D721Med (cell line): Measurements from ENCODE around the gene NPIPB6.
A peak's percentile ranks its signal among the peaks of the same experiment; 100 is the strongest.

Experiments used
- DNase-seq: peaks from one replicate; pipeline ENCODE4 v3.0.0; 2011; ENCODE audit warnings: low spot score; ENCODE audit not compliant: insufficient read length
- FAIRE-seq: peaks from 2 replicates; lab custom pipeline; 2011; peaks lifted over from hg19 to GRCh38; lab: Jason Lieb, UNC
- TF ChIP-seq, protein P1 (sequence below): IDR thresholded peaks from 2 replicates; pipeline ENCODE4 v1.5.1; 2012; ENCODE audit warnings: mild to moderate bottlenecking, control low read depth; ENCODE audit not compliant: insufficient read depth; ENCODE audit errors: missing control alignments

NPIPB6 gene

GRCh38 chr16:28319476-28320022 lies 43.8 kb downstream of the NPIPB6 start:
- TF ChIP-seq, protein P1, sequence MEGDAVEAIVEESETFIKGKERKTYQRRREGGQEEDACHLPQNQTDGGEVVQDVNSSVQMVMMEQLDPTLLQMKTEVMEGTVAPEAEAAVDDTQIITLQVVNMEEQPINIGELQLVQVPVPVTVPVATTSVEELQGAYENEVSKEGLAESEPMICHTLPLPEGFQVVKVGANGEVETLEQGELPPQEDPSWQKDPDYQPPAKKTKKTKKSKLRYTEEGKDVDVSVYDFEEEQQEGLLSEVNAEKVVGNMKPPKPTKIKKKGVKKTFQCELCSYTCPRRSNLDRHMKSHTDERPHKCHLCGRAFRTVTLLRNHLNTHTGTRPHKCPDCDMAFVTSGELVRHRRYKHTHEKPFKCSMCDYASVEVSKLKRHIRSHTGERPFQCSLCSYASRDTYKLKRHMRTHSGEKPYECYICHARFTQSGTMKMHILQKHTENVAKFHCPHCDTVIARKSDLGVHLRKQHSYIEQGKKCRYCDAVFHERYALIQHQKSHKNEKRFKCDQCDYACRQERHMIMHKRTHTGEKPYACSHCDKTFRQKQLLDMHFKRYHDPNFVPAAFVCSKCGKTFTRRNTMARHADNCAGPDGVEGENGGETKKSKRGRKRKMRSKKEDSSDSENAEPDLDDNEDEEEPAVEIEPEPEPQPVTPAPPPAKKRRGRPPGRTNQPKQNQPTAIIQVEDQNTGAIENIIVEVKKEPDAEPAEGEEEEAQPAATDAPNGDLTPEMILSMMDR = no peak
- DNase-seq (no peak), FAIRE-seq (no peak)

DNA sequence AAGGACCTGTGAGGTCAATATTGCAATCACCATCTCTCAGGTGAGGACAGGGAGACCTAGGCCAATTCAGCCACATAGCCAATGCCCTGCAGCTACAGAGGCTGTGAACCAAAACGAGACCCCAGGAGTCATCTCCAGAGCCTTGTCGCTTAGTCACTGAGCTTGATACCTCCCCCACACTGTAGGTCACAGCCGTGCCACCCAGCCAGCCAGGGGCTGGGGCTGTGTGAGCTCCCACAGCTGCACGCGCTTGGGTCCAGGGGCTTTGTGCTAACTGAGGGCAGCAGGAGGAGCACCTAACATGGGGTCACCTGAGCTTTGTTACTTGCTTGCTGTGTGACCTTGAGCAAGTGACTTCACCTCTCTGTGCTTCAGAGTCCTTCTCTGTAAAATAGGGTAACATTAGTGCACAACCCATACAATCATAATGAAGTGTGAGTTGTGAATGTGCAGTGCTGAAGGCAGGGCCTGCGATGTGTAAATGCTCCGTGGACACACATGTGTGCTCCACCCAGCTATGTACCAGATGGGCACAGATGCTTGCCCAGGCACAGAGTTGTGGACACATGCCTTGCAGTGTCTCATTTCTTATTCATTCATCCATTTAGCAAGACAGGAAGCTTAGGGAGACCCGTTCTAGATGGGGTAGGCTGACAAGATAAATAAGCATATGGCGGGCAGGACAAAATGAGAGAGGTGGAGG lies 45.1 kb downstream of the NPIPB6 start:
- FAIRE-seq (no peak), DNase-seq (no peak)
- TF ChIP-seq, protein P1 = no peak

DNA sequence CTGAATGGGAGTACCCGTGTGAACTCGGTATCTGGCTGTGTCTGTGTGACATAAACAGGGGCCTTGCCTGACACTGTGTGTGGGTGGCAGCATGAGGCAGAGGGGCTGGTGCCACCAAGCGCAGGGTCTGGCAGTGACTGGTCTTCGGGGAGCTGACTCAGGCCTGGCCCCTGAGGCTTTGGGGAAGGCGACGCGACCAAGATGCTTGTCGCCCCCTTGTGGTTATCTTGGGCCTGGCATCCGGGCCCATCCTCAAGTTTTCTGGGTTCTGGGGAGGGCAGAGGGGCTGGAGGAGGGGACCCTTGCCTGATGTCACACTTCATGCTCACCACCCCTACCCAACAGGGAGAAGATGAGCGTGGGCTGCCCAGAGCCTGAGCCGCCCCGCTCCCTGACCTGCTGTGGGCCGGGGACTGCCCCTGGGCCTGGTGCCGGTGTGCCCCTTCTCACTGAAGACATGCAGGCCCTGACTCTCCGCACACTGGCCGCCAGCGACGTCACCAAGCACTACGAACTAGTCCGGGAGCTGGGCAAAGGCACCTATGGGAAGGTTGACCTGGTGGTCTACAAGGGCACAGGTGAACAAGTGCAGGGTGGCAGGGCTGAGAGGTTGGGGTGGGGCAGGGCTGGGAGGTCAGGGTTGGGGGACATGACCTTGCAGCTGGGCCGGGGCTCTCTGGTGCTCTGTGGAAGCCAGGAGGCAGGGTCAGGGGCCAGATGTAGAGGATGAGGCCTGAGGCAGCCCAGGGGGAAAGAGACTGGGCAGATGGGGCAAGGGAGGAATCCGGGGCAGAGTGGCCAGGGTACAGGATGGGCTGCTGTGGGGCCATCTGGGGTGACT lies 46.0 kb downstream of the NPIPB6 start:
- TF ChIP-seq, protein P1 = peak; percentile 74
- DNase-seq = peak; percentile 58
- no peak for FAIRE-seq

DNA sequence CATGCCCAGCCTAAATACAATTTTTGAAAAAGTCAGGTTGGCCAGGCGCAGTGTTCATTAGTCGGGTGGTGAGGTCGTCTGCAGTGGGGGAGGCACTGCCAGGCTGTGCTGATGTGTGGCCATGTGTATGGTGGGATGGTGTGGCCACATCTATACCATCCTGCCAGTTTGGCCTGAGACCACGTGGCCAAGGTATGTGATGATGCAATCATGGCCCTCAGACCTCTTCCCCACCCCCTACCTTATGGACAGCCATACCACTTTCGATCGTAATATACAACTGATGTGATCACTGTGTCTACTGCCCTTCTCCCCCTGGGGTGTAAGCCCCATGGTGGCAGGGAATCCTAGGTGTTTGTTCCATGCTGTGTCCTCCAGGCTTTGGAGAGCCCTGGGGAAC lies 47.3 kb downstream of the NPIPB6 start:
- TF ChIP-seq, protein P1 = no peak
- FAIRE-seq = no peak
- DNase-seq = no peak

DNA sequence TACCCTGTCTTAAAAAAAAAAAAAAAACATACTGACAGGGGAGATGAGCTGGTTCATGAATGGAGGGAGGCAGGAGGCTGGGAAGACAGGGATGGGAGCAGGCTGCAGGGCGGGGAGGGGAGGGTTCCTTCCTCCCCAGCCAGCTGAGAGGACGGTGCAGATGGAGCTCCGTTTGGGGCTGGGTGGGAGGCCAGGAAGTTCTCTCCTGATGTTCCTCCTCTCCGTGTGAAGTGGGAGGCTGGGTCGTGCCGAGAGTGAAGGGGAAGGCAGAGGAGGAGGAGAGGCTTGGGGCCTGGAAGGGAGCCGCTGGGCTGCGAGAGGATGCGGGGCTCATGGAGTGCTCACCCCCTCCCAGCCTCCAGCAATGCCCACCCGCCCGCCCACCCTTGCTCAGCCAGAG lies 49.7 kb downstream of the NPIPB6 start:
- DNase-seq (no peak), FAIRE-seq (no peak)
- TF ChIP-seq, protein P1 = no peak

DNA sequence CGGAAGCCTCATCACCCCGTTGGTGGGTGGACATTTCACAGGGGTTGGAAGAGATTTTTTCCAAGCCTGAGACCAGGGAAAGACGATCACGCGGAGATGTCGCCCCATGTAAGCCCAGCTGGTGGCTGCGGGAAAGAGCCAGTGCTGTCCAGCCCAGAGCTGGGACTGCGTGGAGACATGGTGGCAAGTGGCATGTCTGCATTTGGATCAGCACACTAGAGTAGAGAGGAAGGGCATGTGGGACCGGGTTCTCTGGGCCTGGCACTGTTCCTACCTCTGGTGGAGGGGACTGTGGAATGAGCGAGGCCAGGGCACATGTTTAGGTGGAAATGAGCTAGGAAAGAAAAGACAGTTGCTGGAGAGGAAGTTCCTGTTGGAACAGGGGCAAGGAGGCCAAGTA lies 51.0 kb downstream of the NPIPB6 start:
- DNase-seq (no peak), FAIRE-seq (no peak)
- TF ChIP-seq, protein P1 = no peak
